HG03066 (cell line): Measurements from ENCODE around the gene CEBPZOS.
A peak's percentile ranks its signal among the peaks of the same experiment; 100 is the strongest.

Experiments
- ATAC-seq: cut with Tn5 transposase; IDR thresholded peaks from one replicate; pipeline ENCODE4 v1.9.1; 2021; ENCODE audit warnings: low read depth; ENCODE audit not compliant: unreplicated experiment

The CEBPZOS gene

GRCh38 chr2:37231241-37232130, 35.2 kb downstream of the CEBPZOS start, which contains the start of the genes CEBPZ and NDUFAF7:
Gene CEBPZ, minus strand, starts transcription at chr2:37231596. Its CDS starts 29 bp downstream, at chr2:37231567.
Gene NDUFAF7, plus strand, starts transcription at chr2:37231658. Its CDS starts 48 bp downstream, at chr2:37231706.
- peak; percentile 97 for ATAC-seq

GRCh38 chr2:37232131-37232933, 36.0 kb downstream of the CEBPZOS start:
- ATAC-seq, result no peak

GRCh38 chr2:37243435-37243834, 47.1 kb downstream of the CEBPZOS start:
- no peak for ATAC-seq

GRCh38 chr2:37244017-37244416, 47.7 kb downstream of the CEBPZOS start:
- peak; percentile 95 for ATAC-seq

GRCh38 chr2:37244755-37245154, 48.5 kb downstream of the CEBPZOS start:
- ATAC-seq, result no peak

- ATAC-seq, result no peak
These were observed 49.9 kb downstream of the CEBPZOS start for GRCh38 chr2:37246205-37246604.

GRCh38 chr2:37250869-37251740, 54.8 kb downstream of the CEBPZOS start:
- ATAC-seq, result no peak
